SU-DHL-6 (cell line): ENCODE results near the gene YPEL1.
"Not testable (repeated sequence)": the region's sequence is repeated elsewhere in the genome, so short reads cannot be mapped to it uniquely, and the experiment has no call there.

ENCODE experiments used
- H2AFZ ChIP-seq: fragments of 200-600 bp; sonication (generic); 2 replicates; pipeline ENCODE4 v1.6.1; 2014; ENCODE audit warnings: low read depth, mild to moderate bottlenecking, moderate library complexity, mixed read lengths, antibody characterized with exemption, low read length; ENCODE audit not compliant: severe bottlenecking
- H3F3A ChIP-seq: fragments of 200-600 bp; shearing (Covaris generic); 2 replicates; pipeline ENCODE4 v1.6.0; 2016; ENCODE audit warnings: antibody characterized with exemption, mild to moderate bottlenecking; ENCODE audit not compliant: insufficient read depth
- H3K27ac ChIP-seq: fragments of 200-600 bp; sonication (generic); 2 replicates; pipeline ENCODE4 v1.5.1; 2016; ENCODE audit warnings: low read depth, mild to moderate bottlenecking, low read length, moderate library complexity, mixed read lengths
- H3K27me3 ChIP-seq: fragments of 200-600 bp; sonication (generic), shearing (Covaris generic); 2 replicates; pipeline ENCODE4 v1.6.0; 2014; ENCODE audit warnings: mild to moderate bottlenecking, low read length
- H3K36me3 ChIP-seq: fragments of 200-600 bp; sonication (generic); 2 replicates; pipeline ENCODE4 v1.6.1; 2014; ENCODE audit warnings: mild to moderate bottlenecking, low read length, mixed read lengths
- H3K4me2 ChIP-seq: fragments of 300-600, 200-600 bp; shearing (Covaris generic), sonication (generic); 2 replicates; pipeline ENCODE4 v1.6.0; 2014; ENCODE audit warnings: low read length, low read depth, mild to moderate bottlenecking; ENCODE audit not compliant: poor library complexity, severe bottlenecking
- H3K4me3 ChIP-seq: fragments of 200-600 bp; sonication (generic); 2 replicates; pipeline ENCODE4 v1.5.1; 2014; ENCODE audit warnings: antibody characterized with exemption, low read length, mild to moderate bottlenecking, mixed read lengths; ENCODE audit not compliant: insufficient read depth, poor library complexity, severe bottlenecking
- H3K79me2 ChIP-seq: fragments of 200-600 bp; sonication (generic); 2 replicates; pipeline ENCODE4 v1.6.1; 2014; ENCODE audit warnings: mild to moderate bottlenecking, low read length, moderate library complexity; ENCODE audit not compliant: insufficient read depth
- H3K9ac ChIP-seq: fragments of 200-600 bp; sonication (generic); 2 replicates; pipeline ENCODE4 v1.7.0; 2014; ENCODE audit warnings: mild to moderate bottlenecking, low read length
- H3K9me2 ChIP-seq: fragments of 200-600 bp; sonication (generic); replicated peaks from 2 replicates; pipeline ENCODE4 v1.6.1; 2014; ENCODE audit warnings: low read length; ENCODE audit not compliant: insufficient read depth
- H3K9me3 ChIP-seq: fragments of 200-600 bp; sonication (generic); 2 replicates; pipeline ENCODE4 v1.6.1; 2014; ENCODE audit warnings: low read length, mixed read lengths; ENCODE audit not compliant: insufficient read depth
- H4K20me1 ChIP-seq: fragments of 200-600 bp; sonication (generic); 2 replicates; pipeline ENCODE4 v1.6.1; 2014; ENCODE audit warnings: low read depth, mild to moderate bottlenecking, antibody characterized with exemption, low read length, moderate library complexity, mixed read lengths
- EZH2phosphoT487 ChIP-seq: fragments of 200-600 bp; sonication (generic), shearing (Covaris generic); conservative IDR thresholded peaks from 2 replicates; pipeline ENCODE4 v1.6.1; 2018; ENCODE audit warnings: mild to moderate bottlenecking, antibody characterized with exemption, low read length, moderate library complexity, mixed read lengths
- TF ChIP-seq, protein P1 (sequence below): fragments of 200-600 bp; sonication (generic); IDR thresholded peaks from one replicate; pipeline ENCODE4 v1.5.1; 2017; ENCODE audit warnings: antibody characterized with exemption, mild to moderate bottlenecking, low read length, moderate library complexity; ENCODE audit not compliant: insufficient read depth, poor library complexity, severe bottlenecking

YPEL1 gene

GRCh38 chr22:21720191-21720859 lies 15.3 kb downstream of the YPEL1 start:
- H3K9ac ChIP-seq, H2AFZ ChIP-seq, H4K20me1 ChIP-seq, H3K36me3 ChIP-seq, H3K4me3 ChIP-seq, H3F3A ChIP-seq, H3K27me3 ChIP-seq, H3K27ac ChIP-seq, H3K9me2 ChIP-seq, H3K9me3 ChIP-seq, H3K4me2 ChIP-seq, H3K79me2 ChIP-seq: not testable (repeated sequence)

DNA sequence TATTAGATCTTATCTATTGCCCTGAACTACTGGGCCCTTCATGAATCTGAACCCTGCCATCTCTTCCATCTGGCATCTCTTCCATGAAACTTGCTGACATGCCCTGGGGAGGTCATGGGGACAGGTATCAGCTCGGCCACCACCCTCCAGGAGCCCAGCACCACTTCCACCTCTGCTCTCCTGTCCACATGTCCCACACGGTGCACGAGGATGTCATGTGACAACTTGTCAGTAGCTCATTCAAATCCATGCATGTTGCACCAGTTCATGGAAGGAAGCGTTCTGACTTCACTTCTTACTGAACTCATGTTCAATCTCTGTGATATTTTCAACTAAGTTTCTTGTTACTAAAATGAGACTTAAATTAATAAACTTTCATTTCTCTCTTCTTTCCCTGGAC lies 16.6 kb downstream of the YPEL1 start:
- Histone ChIP-seq H3K9me3 (no peaks in the 10 kb centered on the region), H3K9me2 (no peaks in the 10 kb centered on the region), H3K4me2 (no peak overlapping the region), H4K20me1 (no peaks in the 10 kb centered on the region), H3K79me2 (no peaks in the 10 kb centered on the region), H3K4me3 (no peak overlapping the region), H3K27ac (no peak overlapping the region), H2AFZ (no peak overlapping the region), H3K27me3 (no peaks in the 10 kb centered on the region), H3K9ac (no peak overlapping the region), H3F3A (no peaks in the 10 kb centered on the region), H3K36me3 (no peaks in the 10 kb centered on the region)
- TF ChIP-seq EZH2phosphoT487: no peak
- TF ChIP-seq, protein P1, sequence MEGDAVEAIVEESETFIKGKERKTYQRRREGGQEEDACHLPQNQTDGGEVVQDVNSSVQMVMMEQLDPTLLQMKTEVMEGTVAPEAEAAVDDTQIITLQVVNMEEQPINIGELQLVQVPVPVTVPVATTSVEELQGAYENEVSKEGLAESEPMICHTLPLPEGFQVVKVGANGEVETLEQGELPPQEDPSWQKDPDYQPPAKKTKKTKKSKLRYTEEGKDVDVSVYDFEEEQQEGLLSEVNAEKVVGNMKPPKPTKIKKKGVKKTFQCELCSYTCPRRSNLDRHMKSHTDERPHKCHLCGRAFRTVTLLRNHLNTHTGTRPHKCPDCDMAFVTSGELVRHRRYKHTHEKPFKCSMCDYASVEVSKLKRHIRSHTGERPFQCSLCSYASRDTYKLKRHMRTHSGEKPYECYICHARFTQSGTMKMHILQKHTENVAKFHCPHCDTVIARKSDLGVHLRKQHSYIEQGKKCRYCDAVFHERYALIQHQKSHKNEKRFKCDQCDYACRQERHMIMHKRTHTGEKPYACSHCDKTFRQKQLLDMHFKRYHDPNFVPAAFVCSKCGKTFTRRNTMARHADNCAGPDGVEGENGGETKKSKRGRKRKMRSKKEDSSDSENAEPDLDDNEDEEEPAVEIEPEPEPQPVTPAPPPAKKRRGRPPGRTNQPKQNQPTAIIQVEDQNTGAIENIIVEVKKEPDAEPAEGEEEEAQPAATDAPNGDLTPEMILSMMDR: no peak

DNA sequence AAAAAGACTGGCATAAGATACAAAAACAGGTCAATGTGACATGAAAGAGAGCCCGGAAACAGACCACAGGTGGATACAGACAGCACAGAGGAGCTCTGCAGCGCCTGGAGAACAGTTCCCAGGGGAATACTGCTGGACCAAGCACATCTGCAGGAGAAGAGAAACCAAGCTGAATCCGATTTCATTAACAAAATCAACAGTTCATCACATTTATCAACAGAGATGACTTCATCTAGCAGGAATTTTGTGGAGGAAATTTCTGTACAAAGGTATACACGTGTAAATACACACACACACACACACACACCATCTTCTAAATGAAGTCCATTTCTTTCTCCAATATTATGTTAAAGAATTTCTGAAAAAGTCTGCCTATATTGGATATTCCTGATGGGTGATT lies 17.1 kb downstream of the YPEL1 start:
- TF ChIP-seq EZH2phosphoT487: no peak
- TF ChIP-seq, protein P1: no peak
- Histone ChIP-seq H3K9me2 (no peaks in the 10 kb centered on the region), H3K36me3 (no peaks in the 10 kb centered on the region), H3F3A (no peaks in the 10 kb centered on the region), H3K4me2 (no peak overlapping the region), H2AFZ (no peak overlapping the region), H3K79me2 (no peaks in the 10 kb centered on the region), H3K9me3 (no peaks in the 10 kb centered on the region), H4K20me1 (no peaks in the 10 kb centered on the region), H3K9ac (no peak overlapping the region), H3K27ac (no peak overlapping the region), H3K4me3 (no peak overlapping the region), H3K27me3 (no peaks in the 10 kb centered on the region)

GRCh38 chr22:21716395-21717122 lies 19.0 kb downstream of the YPEL1 start:
- H3K4me3 ChIP-seq, H3K9me3 ChIP-seq, H2AFZ ChIP-seq, H3K27me3 ChIP-seq, H4K20me1 ChIP-seq, H3F3A ChIP-seq, H3K4me2 ChIP-seq, H3K9ac ChIP-seq, H3K36me3 ChIP-seq, H3K27ac ChIP-seq, H3K79me2 ChIP-seq, H3K9me2 ChIP-seq: not testable (repeated sequence)
